Measurements from ENCODE around the gene LRRN2.

The LRRN2 gene

GRCh38 chr1:204592246-204592948 lies 93.1 kb downstream of the LRRN2 start:
- H3K4me3 ChIP-seq (ENCODE audit: low read depth, low read length): no peak overlapping the region
- no peaks in the 10 kb centered on the region for H3K36me3 ChIP-seq
- no peaks in the 10 kb centered on the region for H3K9me3 ChIP-seq
- peaks cover 5% of the 10 kb centered on the region; the same call in 1 of the 2 replicates for H3K4me1 ChIP-seq
- no peak for TF ChIP-seq CTCF (IDR thresholded peaks at IDR 0.05; ENCODE audit: low read depth, low read length)
- DNase-seq: no peak
- H3K27me3 ChIP-seq: no peaks in the 10 kb centered on the region

- H3K27me3 ChIP-seq: no peaks in the 10 kb centered on the region
- TF ChIP-seq CTCF (IDR thresholded peaks at IDR 0.05; ENCODE audit: low read depth, low read length): no peak
- DNase-seq: no peak
- no peaks in the 10 kb centered on the region for H3K9me3 ChIP-seq
- no peaks in the 10 kb centered on the region for H3K36me3 ChIP-seq
- peaks cover 5% of the 10 kb centered on the region; the same call in 1 of the 2 replicates for H3K4me1 ChIP-seq
- no peak overlapping the region for H3K4me3 ChIP-seq (ENCODE audit: low read depth, low read length)
These were observed 94.0 kb downstream of the LRRN2 start for GRCh38 chr1:204591473-204592090.

- H3K27me3 ChIP-seq: no peaks in the 10 kb centered on the region
- H3K4me1 ChIP-seq: peaks cover 14% of the 10 kb centered on the region
- no peak for DNase-seq
- H3K36me3 ChIP-seq: no peaks in the 10 kb centered on the region
- no peak overlapping the region for H3K4me3 ChIP-seq (ENCODE audit: low read depth, low read length)
- no peaks in the 10 kb centered on the region for H3K9me3 ChIP-seq
- no peak for TF ChIP-seq CTCF (IDR thresholded peaks at IDR 0.05; ENCODE audit: low read depth, low read length)
These were observed 96.0 kb downstream of the LRRN2 start for GRCh38 chr1:204589409-204590038.

GRCh38 chr1:204588826-204589225 lies 96.7 kb downstream of the LRRN2 start:
- no peaks in the 10 kb centered on the region for H3K36me3 ChIP-seq
- DNase-seq: no peak
- H3K4me3 ChIP-seq (ENCODE audit: low read depth, low read length): no peak overlapping the region
- no peaks in the 10 kb centered on the region for H3K9me3 ChIP-seq
- TF ChIP-seq CTCF (IDR thresholded peaks at IDR 0.05; ENCODE audit: low read depth, low read length): no peak
- no peaks in the 10 kb centered on the region for H3K27me3 ChIP-seq
- peaks cover 21% of the 10 kb centered on the region for H3K4me1 ChIP-seq

GRCh38 chr1:204587621-204588020 lies 97.9 kb downstream of the LRRN2 start:
- no peak for TF ChIP-seq CTCF (IDR thresholded peaks at IDR 0.05; ENCODE audit: low read depth, low read length)
- peaks cover 21% of the 10 kb centered on the region for H3K4me1 ChIP-seq
- no peak for DNase-seq
- H3K9me3 ChIP-seq: no peaks in the 10 kb centered on the region
- no peak overlapping the region for H3K4me3 ChIP-seq (ENCODE audit: low read depth, low read length)
- no peaks in the 10 kb centered on the region for H3K27me3 ChIP-seq
- H3K36me3 ChIP-seq: no peaks in the 10 kb centered on the region
